Esophagus squamous epithelium (tissue), 4 donors: ENCODE results near the gene CNTF.

ENCODE experiments used
- CTCF ChIP-seq, 6 experiments: fragments of 450-650 bp in 4 of 6; fragments of 200-600 bp in 2 of 6; sonication (generic) in 2 of 6; IDR thresholded peaks; one replicate each; pipeline ENCODE4 v1.5.1; 2016 to 2019; ENCODE audit warnings: antibody characterized with exemption in 6 of 6, mild to moderate bottlenecking in 4 of 6, moderate library complexity in 4 of 6
- POLR2A ChIP-seq, 4 donors: fragments of 450-650 bp; IDR thresholded peaks; one replicate each; pipeline ENCODE4 v1.6.1; 2017; ENCODE audit warnings: antibody characterized with exemption in 4 of 4, mild to moderate bottlenecking in 4 of 4, moderate library complexity in 3 of 4

- no peak for TF ChIP-seq CTCF (IDR thresholded peaks at IDR 0.05)
- TF ChIP-seq POLR2A (IDR thresholded peaks at IDR 0.05) = no peak
These were observed 30.3 kb downstream of the CNTF start for GRCh38 chr11:58652726-58653280.
